HepG2 (cell line): ENCODE data around the gene U2SURP. TPM values are rescaled to one million over a fixed set of nuclear protein-coding genes. Genes with fewer than 3 reads are reported as not detected.
A peak's percentile ranks its signal among the peaks of the same experiment; 100 is the strongest.

ENCODE experiments used
- ATF7-NPFF ChIP-seq: sonication (generic); formaldehyde crosslinking; IDR thresholded peaks from 2 replicates; pipeline ENCODE4 v1.8.1; 2023; ENCODE audit warnings: mild to moderate bottlenecking, low read depth, missing genetic modification reagents, moderate library complexity
- ELF1 ChIP-seq: sonication (generic); formaldehyde crosslinking; IDR thresholded peaks from 2 replicates; pipeline ENCODE4 v1.4.0; 2020; ENCODE audit warnings: missing genetic modification reagents
- GZF1 ChIP-seq: sonication (generic); formaldehyde crosslinking; IDR thresholded peaks from 2 replicates; pipeline ENCODE4 v1.5.1; 2020; ENCODE audit warnings: mild to moderate bottlenecking, missing genetic modification reagents
- HOXA3 ChIP-seq: sonication (generic); formaldehyde crosslinking; IDR thresholded peaks from 2 replicates; pipeline ENCODE4 v1.5.0; 2020; ENCODE audit warnings: missing genetic modification reagents
- HOXA9 ChIP-seq: sonication (generic); formaldehyde crosslinking; IDR thresholded peaks from 2 replicates; pipeline ENCODE4 v1.8.1; 2022; ENCODE audit warnings: missing genetic modification reagents, mild to moderate bottlenecking, moderate library complexity, borderline replicate concordance
- JUNB ChIP-seq: sonication (generic); formaldehyde crosslinking; IDR thresholded peaks from 2 replicates; pipeline ENCODE4 v1.8.0; 2022; ENCODE audit warnings: missing genetic modification reagents, mild to moderate bottlenecking, borderline replicate concordance
- RCOR2 ChIP-seq: IDR thresholded peaks from 2 replicates; pipeline ENCODE4 v1.6.1; 2016; ENCODE audit warnings: missing biosample characterization, missing genetic modification reagents
- ZFY ChIP-seq: sonication (generic); formaldehyde crosslinking; IDR thresholded peaks from 2 replicates; pipeline ENCODE4 v1.4.0; 2020; ENCODE audit warnings: missing genetic modification reagents
- ZNF564 ChIP-seq: sonication (generic); formaldehyde crosslinking; IDR thresholded peaks from 2 replicates; pipeline ENCODE4 v1.8.1; 2023; ENCODE audit warnings: mild to moderate bottlenecking, missing genetic modification reagents
- ZNF670 ChIP-seq: sonication (generic); formaldehyde crosslinking; IDR thresholded peaks from 2 replicates; pipeline ENCODE4 v1.8.0; 2022; ENCODE audit warnings: mild to moderate bottlenecking, missing genetic modification reagents, borderline replicate concordance
- ZSCAN5A ChIP-seq: sonication (generic); formaldehyde crosslinking; IDR thresholded peaks from 2 replicates; pipeline ENCODE4 v1.8.0; 2022; ENCODE audit warnings: mild to moderate bottlenecking, missing genetic modification reagents, borderline replicate concordance
- polyA plus RNA-seq, 8 experiments: library from polyadenylated mRNA; depleted of rRNA in 3 of 8; stranded (reverse) in 7 of 8; unstranded in 1 of 8; fragments of >200 nt; fragmentation: Illumina TruSeq in 4 of 8; extraction: Trizol in 4 of 8; gene quantifications; 2 replicates each; pipeline versions ENCODE4 v1.2.1 to v1.2.3, GENCODE V29; 2011 to 2016; ENCODE audit warnings: low read depth in 4 of 8, missing spikeins in 1 of 8, mixed read lengths in 1 of 8; ENCODE audit not compliant: insufficient read depth in 1 of 8
- total RNA-seq, 5 experiments: library from RNA; depleted of rRNA; stranded (reverse); fragments of >200 nt; fragmentation: Illumina TruSeq; extraction: Trizol; gene quantifications; 2 replicates each; pipeline ENCODE4 v1.2.3, GENCODE V29; 2016; ENCODE audit warnings: low read depth in 1 of 5
- TF ChIP-seq, protein P1 (sequence below), 2 experiments: fragments of 450-650 bp in 1 of 2; sonication (generic) in 1 of 2; formaldehyde crosslinking in 1 of 2; IDR thresholded peaks; 2 replicates each; pipeline versions ENCODE4 v1.6.1 to v1.8.0; 2016 to 2022; ENCODE audit warnings: antibody characterized with exemption in 1 of 2, mild to moderate bottlenecking in 1 of 2, missing genetic modification reagents in 1 of 2
- TF ChIP-seq, protein P2 (sequence below), 2 experiments: sonication (generic) in 1 of 2; formaldehyde crosslinking in 1 of 2; IDR thresholded peaks; 2 replicates each; pipeline versions ENCODE4 v1.4.0 to v1.6.1; 2016 to 2020; ENCODE audit warnings: borderline replicate concordance in 1 of 2, low read depth in 1 of 2, mild to moderate bottlenecking in 1 of 2, missing genetic modification reagents in 1 of 2

The U2SURP gene
- total and polyA plus RNA-seq, 2 of the 13 experiments (the other 11 are each of a cell fraction or from before 2014, with no cell fraction given), result 55.9 to 173 TPM

- TF ChIP-seq ZFY (CRISPR knock-in tag) (peak; percentile 85), HOXA3 (CRISPR knock-in tag) (peak; percentile 94), JUNB (CRISPR knock-in tag) (0 out of 2 replicates have a peak, but pooled peaks have one; percentile 21), RCOR2 (no peak), HOXA9 (CRISPR knock-in tag) (peak; percentile 40; the same call in 1 of the 2 replicates), ELF1 (CRISPR knock-in tag) (no peak), ZNF670 (CRISPR knock-in tag) (peak; percentile 64; the same call in 1 of the 2 replicates), ZSCAN5A (CRISPR knock-in tag) (0 out of 2 replicates have a peak, but pooled peaks have one; percentile 32), GZF1 (no peak), ATF7-NPFF (CRISPR knock-in tag) (peak; percentile 79; the same call in 1 of the 2 replicates), ZNF564 (CRISPR knock-in tag) (peak; percentile 67; the same call in 1 of the 2 replicates)
- TF ChIP-seq, protein P1, sequence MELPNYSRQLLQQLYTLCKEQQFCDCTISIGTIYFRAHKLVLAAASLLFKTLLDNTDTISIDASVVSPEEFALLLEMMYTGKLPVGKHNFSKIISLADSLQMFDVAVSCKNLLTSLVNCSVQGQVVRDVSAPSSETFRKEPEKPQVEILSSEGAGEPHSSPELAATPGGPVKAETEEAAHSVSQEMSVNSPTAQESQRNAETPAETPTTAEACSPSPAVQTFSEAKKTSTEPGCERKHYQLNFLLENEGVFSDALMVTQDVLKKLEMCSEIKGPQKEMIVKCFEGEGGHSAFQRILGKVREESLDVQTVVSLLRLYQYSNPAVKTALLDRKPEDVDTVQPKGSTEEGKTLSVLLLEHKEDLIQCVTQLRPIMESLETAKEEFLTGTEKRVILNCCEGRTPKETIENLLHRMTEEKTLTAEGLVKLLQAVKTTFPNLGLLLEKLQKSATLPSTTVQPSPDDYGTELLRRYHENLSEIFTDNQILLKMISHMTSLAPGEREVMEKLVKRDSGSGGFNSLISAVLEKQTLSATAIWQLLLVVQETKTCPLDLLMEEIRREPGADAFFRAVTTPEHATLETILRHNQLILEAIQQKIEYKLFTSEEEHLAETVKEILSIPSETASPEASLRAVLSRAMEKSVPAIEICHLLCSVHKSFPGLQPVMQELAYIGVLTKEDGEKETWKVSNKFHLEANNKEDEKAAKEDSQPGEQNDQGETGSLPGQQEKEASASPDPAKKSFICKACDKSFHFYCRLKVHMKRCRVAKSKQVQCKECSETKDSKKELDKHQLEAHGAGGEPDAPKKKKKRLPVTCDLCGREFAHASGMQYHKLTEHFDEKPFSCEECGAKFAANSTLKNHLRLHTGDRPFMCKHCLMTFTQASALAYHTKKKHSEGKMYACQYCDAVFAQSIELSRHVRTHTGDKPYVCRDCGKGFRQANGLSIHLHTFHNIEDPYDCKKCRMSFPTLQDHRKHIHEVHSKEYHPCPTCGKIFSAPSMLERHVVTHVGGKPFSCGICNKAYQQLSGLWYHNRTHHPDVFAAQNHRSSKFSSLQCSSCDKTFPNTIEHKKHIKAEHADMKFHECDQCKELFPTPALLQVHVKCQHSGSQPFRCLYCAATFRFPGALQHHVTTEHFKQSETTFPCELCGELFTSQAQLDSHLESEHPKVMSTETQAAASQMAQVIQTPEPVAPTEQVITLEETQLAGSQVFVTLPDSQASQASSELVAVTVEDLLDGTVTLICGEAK (IDR thresholded peaks at IDR 0.05), result no peak
- TF ChIP-seq, protein P1 (CRISPR knock-in tag; IDR thresholded peaks at IDR 0.05), result peak; percentile 63; the same call in 1 of the 2 replicates
- TF ChIP-seq, protein P2, sequence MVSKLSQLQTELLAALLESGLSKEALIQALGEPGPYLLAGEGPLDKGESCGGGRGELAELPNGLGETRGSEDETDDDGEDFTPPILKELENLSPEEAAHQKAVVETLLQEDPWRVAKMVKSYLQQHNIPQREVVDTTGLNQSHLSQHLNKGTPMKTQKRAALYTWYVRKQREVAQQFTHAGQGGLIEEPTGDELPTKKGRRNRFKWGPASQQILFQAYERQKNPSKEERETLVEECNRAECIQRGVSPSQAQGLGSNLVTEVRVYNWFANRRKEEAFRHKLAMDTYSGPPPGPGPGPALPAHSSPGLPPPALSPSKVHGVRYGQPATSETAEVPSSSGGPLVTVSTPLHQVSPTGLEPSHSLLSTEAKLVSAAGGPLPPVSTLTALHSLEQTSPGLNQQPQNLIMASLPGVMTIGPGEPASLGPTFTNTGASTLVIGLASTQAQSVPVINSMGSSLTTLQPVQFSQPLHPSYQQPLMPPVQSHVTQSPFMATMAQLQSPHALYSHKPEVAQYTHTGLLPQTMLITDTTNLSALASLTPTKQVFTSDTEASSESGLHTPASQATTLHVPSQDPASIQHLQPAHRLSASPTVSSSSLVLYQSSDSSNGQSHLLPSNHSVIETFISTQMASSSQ (IDR thresholded peaks at IDR 0.05; ENCODE audit: low read depth), result no peak
- TF ChIP-seq, protein P2 (CRISPR knock-in tag; IDR thresholded peaks at IDR 0.05; ENCODE audit: borderline replicate concordance), result no peak
Measured at GRCh38 chr3:142962520-142963233, 38.7 kb upstream of the U2SURP start (continued).
